ENCODE results near the gene PTPRC.

Gene PTPRC

GRCh38 chr1:198620951-198621824 lies 17.7 kb upstream of the PTPRC start:
- DNase-seq = no peak

DNA sequence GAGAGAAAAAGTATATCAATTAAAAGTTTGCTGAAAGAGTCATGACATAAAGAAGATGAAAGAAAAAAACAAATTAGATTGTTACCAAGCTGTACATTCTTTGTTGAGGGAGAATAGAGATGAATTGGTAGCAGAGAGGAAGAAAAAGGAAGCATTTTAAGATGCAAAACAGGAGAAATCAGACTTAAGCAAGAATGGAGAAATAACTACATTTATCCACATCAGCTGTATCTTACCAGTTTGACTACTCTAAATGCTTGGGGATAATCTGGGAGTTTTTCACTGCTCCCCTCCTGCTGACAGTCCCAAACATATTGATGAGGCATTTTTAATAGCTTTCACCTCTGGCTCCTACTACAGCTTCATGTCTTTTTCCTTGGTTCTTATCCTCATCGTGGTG lies 16.8 kb upstream of the PTPRC start:
- DNase-seq = no peak

GRCh38 chr1:198623752-198624647 lies 14.8 kb upstream of the PTPRC start:
- no peak for DNase-seq

DNA sequence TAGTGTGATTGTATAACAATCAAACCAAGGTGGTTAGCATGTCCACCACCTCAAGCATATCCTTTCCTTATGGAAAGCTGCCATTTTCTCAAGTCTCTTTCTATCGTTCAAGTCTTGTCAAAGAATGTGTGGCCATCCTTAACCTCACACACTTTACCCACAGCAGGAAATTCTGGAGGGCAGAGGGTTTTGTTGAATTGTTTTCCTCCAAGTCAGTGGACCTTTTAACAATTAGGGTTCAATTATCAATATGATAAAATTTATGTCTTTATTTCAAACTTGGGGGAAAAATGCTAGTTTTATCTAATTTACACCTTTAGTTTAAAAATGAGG lies 14.2 kb upstream of the PTPRC start:
- no peak for DNase-seq

GRCh38 chr1:198627436-198628066 lies 11.3 kb upstream of the PTPRC start:
- DNase-seq = no peak

DNA sequence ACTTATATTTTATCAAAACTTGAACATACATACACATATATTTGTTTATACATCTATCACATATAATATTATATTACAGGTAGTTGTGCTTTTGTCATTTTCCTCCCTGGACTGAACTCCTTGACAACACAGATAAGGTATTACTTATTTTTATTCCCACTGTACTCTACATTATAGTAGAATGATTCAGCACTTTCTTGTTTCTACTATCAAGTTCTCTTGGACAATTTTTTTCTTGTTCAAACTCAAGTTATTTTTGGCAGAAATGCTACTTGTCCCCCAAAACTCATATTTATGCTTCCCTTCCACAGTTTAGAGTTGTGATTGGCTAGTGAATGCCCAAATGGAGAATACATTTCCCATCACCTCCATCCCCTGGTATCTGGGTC lies 10.8 kb upstream of the PTPRC start:
- DNase-seq = no peak

DNA sequence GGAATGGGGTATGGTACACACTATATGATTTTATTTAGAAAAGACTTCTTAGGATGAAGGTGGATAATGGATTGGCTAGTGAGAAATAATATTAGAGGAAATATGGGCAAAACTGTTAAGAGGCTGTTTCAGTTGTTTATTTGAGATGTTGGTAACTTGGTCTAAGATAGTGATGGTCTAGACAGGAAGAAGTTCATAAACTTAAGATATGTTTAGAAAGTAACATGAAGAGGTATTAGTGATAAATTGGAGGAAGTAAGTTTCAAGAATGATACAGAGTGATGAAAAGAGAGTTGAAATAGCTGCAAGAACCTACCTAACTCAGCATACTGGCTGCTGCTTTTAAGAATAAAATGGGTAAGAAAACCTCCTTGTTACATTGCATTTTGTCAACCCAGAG lies 9.2 kb upstream of the PTPRC start:
- DNase-seq = no peak

GRCh38 chr1:198630863-198631262 lies 8.0 kb upstream of the PTPRC start:
- DNase-seq = no peak

GRCh38 chr1:198631292-198631691 lies 7.5 kb upstream of the PTPRC start:
- no peak for DNase-seq

GRCh38 chr1:198632007-198632406 lies 6.8 kb upstream of the PTPRC start:
- no peak for DNase-seq

GRCh38 chr1:198633675-198634121 lies 5.1 kb upstream of the PTPRC start:
- no peak for DNase-seq

GRCh38 chr1:198635964-198636363 lies 2.9 kb upstream of the PTPRC start:
- DNase-seq = no peak

- no peak for DNase-seq
Observed at GRCh38 chr1:198636391-198636790, 2.4 kb upstream of the PTPRC start.

GRCh38 chr1:198637157-198637556 lies 1.7 kb upstream of the PTPRC start:
- DNase-seq = no peak

- DNase-seq = no peak
Observed at GRCh38 chr1:198637916-198638437, 863 bp upstream of the PTPRC start.

DNA sequence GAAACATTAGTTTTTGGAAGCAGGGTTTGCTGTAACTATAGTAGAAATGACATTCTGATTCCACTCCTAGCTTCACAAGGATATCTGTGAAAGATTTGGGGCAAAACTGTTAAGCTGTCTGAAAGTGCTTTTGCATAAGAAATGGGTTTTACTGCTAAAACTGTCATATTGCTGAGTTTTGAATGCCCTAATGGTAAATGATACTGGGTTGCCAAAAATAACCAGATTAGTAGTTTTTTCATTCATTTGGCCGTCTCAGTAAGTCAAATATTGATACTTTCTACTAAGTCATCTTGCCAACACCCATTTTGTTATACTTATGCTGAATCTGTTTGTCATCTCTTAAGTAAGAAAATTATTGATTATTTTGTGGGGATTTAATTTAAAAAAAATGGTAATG lies 399 bp upstream of the PTPRC start:
- no peak for DNase-seq

GRCh38 chr1:198639671-198640143 lies 867 bp downstream of the PTPRC start:
- no peak for DNase-seq

DNA sequence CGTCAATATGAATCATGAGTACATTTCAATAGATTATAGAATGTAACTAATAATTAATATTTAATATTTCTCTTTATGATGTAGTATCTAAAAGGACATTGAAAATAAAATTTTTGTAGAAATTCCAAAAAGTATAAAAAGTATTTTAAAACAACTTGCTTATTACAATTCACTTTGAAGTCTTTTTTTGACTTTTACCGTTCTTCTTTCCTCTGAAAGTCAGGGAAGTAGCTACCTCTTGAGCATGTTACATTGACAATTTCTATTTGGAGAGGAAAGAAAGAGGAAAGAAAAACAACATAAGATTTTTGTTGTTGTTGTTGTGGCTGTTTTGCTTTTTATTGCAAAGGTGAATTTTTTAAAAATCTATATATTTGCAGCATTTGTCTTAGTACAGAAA lies 1.3 kb downstream of the PTPRC start:
- no peak for DNase-seq

- DNase-seq = no peak
Observed at GRCh38 chr1:198641501-198641900, 2.7 kb downstream of the PTPRC start.

GRCh38 chr1:198641966-198642668 lies 3.3 kb downstream of the PTPRC start:
- DNase-seq = no peak

GRCh38 chr1:198642983-198643382 lies 4.1 kb downstream of the PTPRC start:
- DNase-seq = no peak

DNA sequence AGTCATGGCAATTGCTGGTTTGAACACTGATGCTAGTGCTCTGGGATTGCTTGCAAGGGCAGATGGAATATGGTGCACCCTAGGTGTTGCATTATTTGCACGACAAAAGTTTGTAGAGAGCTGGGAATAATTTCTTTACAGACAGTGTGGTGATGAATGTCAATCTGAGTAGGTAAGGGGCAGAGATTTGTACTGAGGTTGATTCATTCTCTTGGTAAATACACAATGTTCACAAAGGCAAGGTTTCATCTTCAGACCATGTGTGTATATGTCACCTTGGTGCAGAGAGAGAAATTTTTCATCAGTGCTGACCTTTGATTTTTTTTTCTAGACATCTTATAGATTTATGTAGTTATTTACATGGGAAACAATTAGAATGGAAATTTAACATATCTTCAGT lies 5.0 kb downstream of the PTPRC start:
- no peak for DNase-seq

DNA sequence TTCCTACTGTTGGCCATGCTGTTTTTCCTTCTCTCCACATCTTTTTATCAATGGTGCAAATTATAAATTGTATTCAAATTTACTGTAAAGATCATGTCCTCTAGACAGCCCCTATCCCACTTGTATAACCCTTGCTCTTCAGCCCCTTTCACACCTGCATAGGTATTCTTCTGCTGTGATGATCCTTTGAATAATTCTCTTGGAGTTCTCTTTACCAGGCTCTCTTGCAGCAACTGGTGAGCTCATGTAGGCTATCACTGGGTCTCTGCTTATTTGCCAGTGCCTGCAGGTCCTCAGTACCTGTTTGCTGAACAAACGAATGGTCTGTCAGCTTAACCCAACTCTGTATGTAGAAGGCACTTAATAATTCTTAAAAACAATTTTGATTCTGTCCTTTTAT lies 8.2 kb downstream of the PTPRC start:
- DNase-seq = no peak
